Fibroblast of villous mesenchyme (primary cell): Measurements from ENCODE around the gene API5. TPM values are rescaled to one million over a fixed set of nuclear protein-coding genes. Genes with fewer than 3 reads are reported as not detected.

Experiments used
- DNase-seq: peaks from one replicate; pipeline ENCODE4 v3.0.0-alpha.2; 2010; ENCODE audit warnings: low read depth
- H3K4me3 ChIP-seq: 2 replicates; pipeline ENCODE4 v1.5.1; 2011; ENCODE audit warnings: low read depth, mild to moderate bottlenecking, low read length
- CTCF ChIP-seq: IDR thresholded peaks from 2 replicates; pipeline ENCODE4 v1.5.1; 2012; ENCODE audit warnings: low read depth, mild to moderate bottlenecking, low read length; ENCODE audit not compliant: insufficient read depth
- total RNA-seq: library from RNA; depleted of rRNA; stranded (reverse); fragments of >200 nt; gene quantifications from 2 replicates; pipeline ENCODE4 v1.2.3, GENCODE V29; 2012

Gene API5
- total RNA-seq, 1 donor: 110 TPM

- TF ChIP-seq CTCF: no peak
- peak; percentile 34 for DNase-seq
- H3K4me3 ChIP-seq: peak overlapping the region; percentile 98
Measured at GRCh38 chr11:43359422-43359818, 47.6 kb downstream of the API5 start.

DNA sequence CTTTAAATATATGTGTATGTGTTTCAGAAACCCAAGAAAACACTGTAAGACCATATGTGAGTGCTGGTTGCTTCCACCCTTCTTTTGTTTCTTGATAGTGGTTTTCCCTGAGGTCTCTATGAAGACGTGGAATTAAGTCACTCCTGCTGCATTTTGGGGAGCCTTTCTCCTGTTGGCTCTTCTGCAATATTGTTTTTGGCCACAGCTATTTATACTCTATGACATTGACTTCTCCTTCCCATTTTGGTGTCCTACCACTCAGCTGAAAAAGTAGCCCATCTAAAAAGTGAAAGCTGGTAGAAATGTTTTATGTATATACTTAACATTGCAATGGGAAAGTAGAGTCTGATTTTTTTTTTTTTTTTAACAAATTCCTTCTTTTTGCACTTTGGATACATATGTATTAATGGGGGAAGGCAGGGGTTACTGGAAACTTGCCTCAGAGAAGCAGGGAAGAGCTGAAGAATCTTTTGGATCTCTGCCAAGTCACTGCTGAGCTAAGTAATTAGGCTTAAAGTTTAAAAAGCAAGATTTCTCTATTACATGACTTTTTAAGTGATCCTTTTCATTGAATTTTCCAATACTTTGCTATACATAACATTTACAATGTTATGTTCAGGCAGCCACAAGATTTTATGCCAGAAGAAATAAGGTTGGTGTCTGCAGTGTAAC, 48.7 kb downstream of the API5 start:
- peak; percentile 49 for DNase-seq
- no peak for TF ChIP-seq CTCF
- peak overlapping the region; percentile 98 for H3K4me3 ChIP-seq

DNA sequence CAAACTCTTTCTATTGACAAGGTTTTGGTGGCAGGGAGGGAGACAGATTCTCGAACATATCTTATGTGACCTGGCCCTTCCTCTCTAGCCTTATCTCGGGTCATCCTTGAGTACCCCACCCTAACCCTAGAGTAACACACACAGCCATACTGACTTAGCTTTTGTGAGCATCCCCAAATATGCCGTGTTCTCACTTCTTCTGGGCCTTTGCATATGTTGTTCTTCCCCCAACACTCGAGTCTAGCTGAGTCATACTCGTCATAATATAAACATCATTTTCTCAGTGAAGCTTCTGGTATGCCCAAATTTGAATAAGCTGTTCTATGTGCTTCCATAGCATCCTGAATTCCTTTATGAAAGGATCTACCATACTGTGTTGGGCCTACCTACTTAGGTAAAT, 54.9 kb downstream of the API5 start:
- peak; percentile 77 for DNase-seq
- no peak overlapping the region for H3K4me3 ChIP-seq
- no peak for TF ChIP-seq CTCF

- peak; percentile 90 for DNase-seq
- H3K4me3 ChIP-seq: peak overlapping the region; percentile 16
- TF ChIP-seq CTCF: no peak
Measured at GRCh38 chr11:43367382-43368178, 55.8 kb downstream of the API5 start.

DNA sequence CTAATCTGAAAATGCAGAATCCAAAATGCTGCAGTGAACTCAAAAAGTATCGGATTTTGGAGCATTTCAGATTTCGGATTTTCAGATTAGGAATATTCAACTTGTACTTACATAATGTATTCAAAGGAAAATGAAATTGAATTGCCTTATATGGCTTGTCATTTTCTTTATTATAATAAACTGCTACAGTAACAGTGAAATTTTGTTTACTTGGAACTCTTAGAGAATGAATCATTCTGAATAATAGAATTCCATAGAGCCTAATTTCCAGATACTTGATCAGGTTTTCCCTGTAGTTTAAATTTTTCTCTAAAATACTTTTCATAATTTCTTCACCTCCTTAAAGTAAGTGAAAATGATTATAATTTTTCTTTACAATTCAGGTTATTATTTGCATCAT, 64.3 kb downstream of the API5 start:
- H3K4me3 ChIP-seq: no peak overlapping the region
- TF ChIP-seq CTCF: no peak
- no peak for DNase-seq

- H3K4me3 ChIP-seq: no peak overlapping the region
- peak; percentile 81 for DNase-seq
- no peak for TF ChIP-seq CTCF
Measured at GRCh38 chr11:43376594-43376993, 64.8 kb downstream of the API5 start.

DNA sequence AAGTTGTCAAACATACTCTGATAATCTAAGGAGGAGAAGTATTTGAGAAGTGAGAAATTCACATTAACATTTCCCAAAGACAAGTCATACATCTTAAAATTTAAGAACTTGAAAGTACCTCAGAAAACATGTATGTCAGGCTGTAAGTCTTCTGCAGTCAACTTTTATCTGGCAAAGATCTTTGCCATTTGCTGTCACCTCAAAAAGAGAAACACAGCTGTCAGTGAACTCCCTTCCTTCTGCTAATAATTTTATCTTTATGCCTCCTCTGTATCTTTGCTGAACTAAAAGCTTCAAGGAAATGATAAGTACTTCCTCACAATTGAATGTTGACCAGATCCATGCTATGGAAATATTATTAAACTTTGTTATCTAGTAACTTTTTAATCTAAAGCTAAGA, 65.6 kb downstream of the API5 start:
- TF ChIP-seq CTCF: no peak
- no peak overlapping the region for H3K4me3 ChIP-seq
- no peak for DNase-seq
